Spleen (tissue), 7 donors: Measurements from ENCODE around the gene PRR22.

Source experiments
- POLR2A ChIP-seq, 3 donors: fragments of 450-650 bp; IDR thresholded peaks; one replicate each; pipeline ENCODE4 v1.5.1; 2017; ENCODE audit warnings: antibody characterized with exemption in 3 of 3, mild to moderate bottlenecking in 1 of 3
- TF ChIP-seq, protein P1 (sequence below), 11 experiments: fragments of 200-600 bp in 7 of 11; fragments of 450-650 bp in 4 of 11; sonication (generic) in 4 of 11; IDR thresholded peaks in 8 of 11; conservative IDR thresholded peaks in 3 of 11; 1 replicate in 7 of 11; 2 replicates in 4 of 11; pipeline versions ENCODE4 v1.4.0 to v1.8.0; 2016 to 2021; ENCODE audit warnings: antibody characterized with exemption in 11 of 11, inconsistent platforms in 4 of 11, mild to moderate bottlenecking in 1 of 11
- donor health status: DM: no; HTN: no; CAD: no; lungs with moderate emphysema.
- donor health status: DM: no; HTN: no; CAD: no.
- donor health status: DM: no; HTN: no; CAD: no.

DNA sequence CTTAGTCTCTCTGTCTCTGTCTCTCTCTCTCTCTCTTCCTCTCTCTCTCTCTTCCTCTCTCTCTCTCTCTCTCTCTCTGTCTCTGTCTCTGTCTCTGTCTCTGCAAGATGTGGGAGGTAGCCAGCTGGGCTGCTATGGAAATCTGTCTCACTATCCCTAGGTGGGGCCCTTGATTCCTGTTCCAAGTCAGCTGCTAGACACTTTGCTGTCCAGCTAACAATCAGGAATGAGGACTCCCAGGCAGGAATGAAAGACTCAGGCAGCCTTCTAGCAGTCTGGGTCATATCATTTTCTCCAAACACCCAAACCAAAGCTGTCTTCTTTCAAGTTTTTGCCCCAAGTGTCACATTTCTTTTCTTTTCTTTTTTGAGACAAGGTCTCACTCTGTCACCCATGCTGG lies 40.9 kb downstream of the PRR22 start:
- TF ChIP-seq POLR2A (IDR thresholded peaks at IDR 0.05), result no peak
- TF ChIP-seq, protein P1, sequence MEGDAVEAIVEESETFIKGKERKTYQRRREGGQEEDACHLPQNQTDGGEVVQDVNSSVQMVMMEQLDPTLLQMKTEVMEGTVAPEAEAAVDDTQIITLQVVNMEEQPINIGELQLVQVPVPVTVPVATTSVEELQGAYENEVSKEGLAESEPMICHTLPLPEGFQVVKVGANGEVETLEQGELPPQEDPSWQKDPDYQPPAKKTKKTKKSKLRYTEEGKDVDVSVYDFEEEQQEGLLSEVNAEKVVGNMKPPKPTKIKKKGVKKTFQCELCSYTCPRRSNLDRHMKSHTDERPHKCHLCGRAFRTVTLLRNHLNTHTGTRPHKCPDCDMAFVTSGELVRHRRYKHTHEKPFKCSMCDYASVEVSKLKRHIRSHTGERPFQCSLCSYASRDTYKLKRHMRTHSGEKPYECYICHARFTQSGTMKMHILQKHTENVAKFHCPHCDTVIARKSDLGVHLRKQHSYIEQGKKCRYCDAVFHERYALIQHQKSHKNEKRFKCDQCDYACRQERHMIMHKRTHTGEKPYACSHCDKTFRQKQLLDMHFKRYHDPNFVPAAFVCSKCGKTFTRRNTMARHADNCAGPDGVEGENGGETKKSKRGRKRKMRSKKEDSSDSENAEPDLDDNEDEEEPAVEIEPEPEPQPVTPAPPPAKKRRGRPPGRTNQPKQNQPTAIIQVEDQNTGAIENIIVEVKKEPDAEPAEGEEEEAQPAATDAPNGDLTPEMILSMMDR (IDR thresholded peaks at IDR 0.05 in 8 of 11, conservative IDR thresholded peaks at IDR 0.05 in 3 of 11), result no peak
